GM20000 (cell line): ENCODE data around the gene TPK1.
A peak's percentile ranks its signal among the peaks of the same experiment; 100 is the strongest.

Source experiments
- DNase-seq: peaks from one replicate; pipeline ENCODE4 v3.0.0; 2012; ENCODE audit warnings: low spot score
- CTCF ChIP-seq: IDR thresholded peaks from 2 replicates; pipeline ENCODE4 v1.5.1; 2012; ENCODE audit warnings: mild to moderate bottlenecking, control low read depth; ENCODE audit errors: extremely low read depth, missing control alignments

Gene TPK1

GRCh38 chr7:144862612-144863319 is 26.9 kb upstream of the TPK1 start:
- DNase-seq: no peak
- TF ChIP-seq CTCF: no peak

DNA sequence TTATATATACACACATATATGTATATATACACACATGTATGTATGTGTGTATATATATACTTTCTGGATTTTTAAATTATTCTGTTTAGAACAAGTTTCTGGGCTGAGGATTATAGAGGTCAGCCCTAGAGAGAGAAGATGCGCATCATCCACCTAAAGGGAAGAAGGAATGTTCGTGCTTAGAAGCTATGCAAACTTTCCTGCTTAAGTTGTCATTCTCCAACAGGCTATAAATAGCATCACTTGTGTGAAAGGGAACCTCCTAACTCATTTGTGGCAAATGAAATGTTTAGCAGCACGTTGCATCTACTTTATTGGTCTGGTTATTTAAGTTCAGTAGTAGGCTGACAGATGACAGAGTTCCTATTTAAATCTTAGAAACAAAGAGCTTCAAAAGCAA is 23.9 kb upstream of the TPK1 start:
- TF ChIP-seq CTCF: no peak
- no peak for DNase-seq

- no peak for TF ChIP-seq CTCF
- DNase-seq: no peak
Measured at GRCh38 chr7:144857463-144857862, 21.6 kb upstream of the TPK1 start.

- no peak for DNase-seq
- TF ChIP-seq CTCF: peak; percentile 19
Measured at GRCh38 chr7:144854839-144855424, 19.1 kb upstream of the TPK1 start.

DNA sequence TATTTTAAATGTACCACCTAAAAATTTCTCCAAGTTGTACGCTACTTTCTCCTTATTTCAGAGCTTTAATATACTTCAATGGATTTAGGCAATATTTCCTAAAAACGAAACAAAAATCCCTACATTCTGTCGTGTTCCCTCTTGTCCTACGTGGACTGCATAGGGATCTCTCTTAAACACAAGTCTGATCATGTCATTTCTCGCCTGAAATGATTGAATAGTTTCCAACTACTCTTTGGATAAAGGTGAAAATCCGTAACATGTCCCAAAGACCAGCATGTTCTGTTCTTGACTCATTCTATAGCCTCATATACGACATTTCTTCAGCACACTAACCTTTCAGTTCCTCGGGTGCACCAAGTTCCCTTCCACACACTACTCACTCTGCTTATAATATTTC is 17.7 kb upstream of the TPK1 start:
- no peak for TF ChIP-seq CTCF
- no peak for DNase-seq

GRCh38 chr7:144848078-144848477 is 12.2 kb upstream of the TPK1 start:
- DNase-seq: no peak
- TF ChIP-seq CTCF: no peak

- DNase-seq: peak; percentile 42
- no peak for TF ChIP-seq CTCF
Measured at GRCh38 chr7:144842377-144842851, 6.6 kb upstream of the TPK1 start.
